Kidney glomerular epithelial cell (primary cell): ENCODE results near the gene ZNF524.
A peak's percentile ranks its signal among the peaks of the same experiment; 100 is the strongest.
"Not testable (repeated sequence)": the region's sequence is repeated elsewhere in the genome, so short reads cannot be mapped to it uniquely, and the experiment has no call there.

Source experiments
- DNase-seq: peaks from one replicate; lab custom pipeline; 2025; lab: John Stamatoyannopoulos, UW

ZNF524 gene, protein sequence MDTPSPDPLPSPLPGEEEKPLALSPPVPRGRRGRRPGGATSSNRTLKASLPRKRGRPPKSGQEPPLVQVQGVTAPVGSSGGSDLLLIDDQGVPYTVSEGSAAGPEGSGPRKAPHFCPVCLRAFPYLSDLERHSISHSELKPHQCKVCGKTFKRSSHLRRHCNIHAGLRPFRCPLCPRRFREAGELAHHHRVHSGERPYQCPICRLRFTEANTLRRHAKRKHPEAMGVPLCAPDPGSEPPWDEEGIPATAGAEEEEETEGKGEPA

DNA sequence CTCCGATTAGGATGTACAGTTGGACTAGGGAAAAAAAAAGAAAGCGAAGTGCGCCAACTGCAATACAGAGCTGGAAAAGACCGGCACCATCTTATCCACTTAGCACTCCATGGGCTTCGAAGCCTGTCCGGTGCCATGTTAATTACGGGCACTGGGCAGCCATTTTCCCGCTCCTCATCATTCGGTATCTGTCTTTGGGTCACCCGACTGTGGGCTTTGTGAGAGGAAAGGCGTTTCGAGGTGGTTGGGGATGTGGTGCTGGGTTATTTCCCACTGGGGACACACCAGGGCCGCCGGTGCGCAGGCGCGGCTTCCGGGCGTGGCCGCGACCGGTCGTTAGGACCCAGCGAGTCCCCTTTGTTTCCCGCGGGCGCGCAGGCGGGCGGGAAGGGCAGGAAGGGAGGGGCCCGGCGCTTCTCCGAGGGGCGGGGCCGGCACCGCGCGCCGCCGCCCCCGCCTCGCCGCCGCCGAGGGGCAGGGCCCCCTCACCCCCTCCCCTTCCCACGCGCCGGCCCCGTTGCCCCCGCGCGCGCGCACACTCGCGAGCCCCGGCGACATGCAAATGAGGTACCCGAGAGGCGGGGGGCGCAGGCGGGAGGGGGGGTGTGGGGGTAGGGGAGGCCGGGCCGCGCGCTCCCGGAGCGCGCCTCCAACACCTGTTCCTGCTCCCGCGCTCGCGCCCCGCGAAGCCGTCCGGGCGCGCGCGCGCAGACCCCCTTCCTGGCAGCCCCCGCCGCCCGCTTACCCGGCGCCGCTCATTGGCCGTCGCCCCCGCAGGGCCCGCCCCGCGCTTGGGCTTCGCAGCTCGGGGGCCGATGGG is at the start of gene ZNF524:
Gene ZNF524, plus strand, starts transcription at position 447 of the 820 bp plus-strand sequence. CDS start 1,825 bp downstream, outside the sequence.
- peak; percentile 94 for DNase-seq

- peak; percentile 22 for DNase-seq
Measured at GRCh38 chr19:55550321-55550650, 49.8 kb upstream of the ZNF524 start.

DNA sequence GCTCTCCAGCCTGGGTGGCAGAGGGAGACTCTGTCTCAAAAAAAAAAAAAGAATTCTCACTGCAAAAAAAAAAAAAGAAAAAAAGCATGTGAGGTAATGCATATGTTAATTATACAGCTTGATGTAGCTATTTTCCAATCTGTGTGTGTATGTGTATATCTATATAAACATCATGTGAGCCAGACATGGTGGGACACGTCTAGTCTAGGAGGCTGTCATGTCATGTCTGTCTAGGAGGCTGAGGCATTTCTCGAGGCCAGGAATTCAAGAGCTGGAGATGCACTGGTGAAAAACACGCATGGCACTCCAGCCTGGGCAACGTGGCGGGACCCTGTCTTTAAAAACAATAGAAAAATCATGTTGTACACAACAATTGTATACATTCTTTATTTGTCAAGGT is 47.9 kb upstream of the ZNF524 start:
- DNase-seq, result no peak

DNA sequence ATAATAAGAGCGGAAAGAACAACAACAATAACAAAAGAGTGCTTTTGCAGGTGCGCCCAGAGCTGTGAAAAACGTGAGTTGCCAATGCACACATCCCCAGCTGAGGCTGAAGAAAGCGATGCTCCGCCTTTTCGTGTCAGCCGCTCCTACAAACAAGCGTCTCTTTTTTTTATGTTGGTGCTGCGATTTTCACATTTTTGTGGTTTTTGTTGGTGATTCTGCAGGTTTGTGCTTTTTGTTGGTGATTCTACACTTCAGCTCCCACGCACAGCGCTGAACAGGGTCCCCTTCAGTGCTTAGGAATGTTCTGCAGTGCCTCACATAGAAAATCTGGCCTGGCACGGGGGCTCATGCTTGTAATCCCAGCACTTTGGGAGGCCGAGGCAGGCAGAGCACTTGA is 47.5 kb upstream of the ZNF524 start:
- DNase-seq, result peak; percentile 58

GRCh38 chr19:55553217-55554182 is 46.6 kb upstream of the ZNF524 start:
- no peak for DNase-seq

DNA sequence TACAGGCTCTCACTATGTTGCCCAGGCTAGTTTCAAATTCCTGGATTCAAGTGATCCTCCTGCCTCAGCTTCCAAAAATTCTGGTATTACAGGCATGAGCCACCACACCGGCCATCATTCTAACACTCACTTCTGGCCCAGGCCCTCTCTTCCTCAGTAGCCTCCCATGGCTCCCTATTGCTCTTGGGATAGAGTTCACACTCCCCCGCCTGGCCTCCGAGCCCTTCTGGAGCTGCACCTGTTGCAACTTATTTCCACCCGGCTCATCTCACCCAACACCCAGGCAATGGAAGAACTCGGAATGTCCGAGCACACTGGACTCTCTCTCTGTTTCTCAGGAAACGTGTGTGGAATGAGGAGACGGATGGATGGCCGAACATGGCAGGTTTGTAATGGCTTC is 45.8 kb upstream of the ZNF524 start:
- DNase-seq, result no peak

DNA sequence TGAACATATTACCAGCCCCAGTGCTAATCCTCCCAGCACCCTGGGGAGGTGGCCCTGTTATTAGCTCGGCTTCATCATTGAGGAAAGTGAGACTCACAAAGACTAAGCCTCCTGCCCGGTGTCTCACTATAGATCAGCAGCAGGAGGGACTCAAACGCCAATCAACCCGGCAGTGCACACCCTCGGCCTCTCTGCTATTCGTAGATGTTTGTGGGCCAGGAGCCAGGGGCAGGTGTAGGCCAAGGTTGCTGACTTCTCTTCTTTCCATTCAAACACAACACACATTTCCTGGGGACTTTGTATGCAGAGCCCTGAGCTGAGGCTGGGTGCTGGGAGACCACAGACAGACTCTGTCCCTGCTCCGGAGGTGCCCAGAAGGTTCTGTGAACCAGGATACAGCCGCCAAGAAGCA is 45.3 kb upstream of the ZNF524 start:
- DNase-seq, result no peak

- no peak for DNase-seq
Measured at GRCh38 chr19:55559684-55560083, 40.4 kb upstream of the ZNF524 start.

- DNase-seq, result peak; percentile 80
Measured at GRCh38 chr19:55563261-55563690, 36.8 kb upstream of the ZNF524 start.

DNA sequence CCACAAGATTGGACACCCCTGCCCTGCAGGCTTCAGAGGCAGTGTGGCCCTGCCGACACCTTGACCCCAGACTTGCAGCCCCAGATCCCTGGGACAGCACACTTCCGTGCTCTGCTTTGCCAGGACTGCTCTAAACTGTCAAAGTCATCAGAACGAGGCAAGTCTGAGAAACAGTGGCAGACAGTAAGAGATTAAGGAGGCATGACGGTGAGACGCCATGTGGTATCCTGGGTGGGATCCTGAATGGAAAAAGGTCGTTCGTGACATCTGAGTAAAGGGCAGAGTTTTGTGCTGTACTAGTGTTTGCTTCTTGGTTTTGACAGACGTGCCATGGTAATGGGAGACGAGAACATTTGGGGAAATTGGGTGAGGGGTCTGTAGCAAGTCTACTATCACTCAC is 33.3 kb upstream of the ZNF524 start:
- no peak for DNase-seq

GRCh38 chr19:55567708-55568328 is 32.3 kb upstream of the ZNF524 start:
- no peak for DNase-seq

DNA sequence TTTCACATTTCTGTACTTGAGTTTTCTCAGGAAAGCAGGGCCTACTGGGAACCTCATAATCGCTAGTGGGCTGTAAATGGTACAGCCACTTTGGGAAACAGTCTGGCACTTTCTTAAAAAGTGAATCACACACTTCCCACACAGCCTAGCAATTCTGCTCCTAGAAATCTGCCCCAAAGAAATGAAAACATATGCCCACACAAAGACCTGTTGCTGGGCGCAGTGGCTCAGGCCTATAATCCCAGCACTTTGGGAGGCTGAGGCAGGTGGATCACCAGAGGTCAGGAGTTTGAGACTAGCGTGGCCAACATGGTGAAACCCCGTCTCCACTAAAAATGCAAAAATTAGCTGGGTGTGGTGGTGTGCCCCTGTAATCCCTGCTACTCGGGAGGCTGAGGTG is 30.6 kb upstream of the ZNF524 start:
- not testable (repeated sequence) for DNase-seq

DNA sequence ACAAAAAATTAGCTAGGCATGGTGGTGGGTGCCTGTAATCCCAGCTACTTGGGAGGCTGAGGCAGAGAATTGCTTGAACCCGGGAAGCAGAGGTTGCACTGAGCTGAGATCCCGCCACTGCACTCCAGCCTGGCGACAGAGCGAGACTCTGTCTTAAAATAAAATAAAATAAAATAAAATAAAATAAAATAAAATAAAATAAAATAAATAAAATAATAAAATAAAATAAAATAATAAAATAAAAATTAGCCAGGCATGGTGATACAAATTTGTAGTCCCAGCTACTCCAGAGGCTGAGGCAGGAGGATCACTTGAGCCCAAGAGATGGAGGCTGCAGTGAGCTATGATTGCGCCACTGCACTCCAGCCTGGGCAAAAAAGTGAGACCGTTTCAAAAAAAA is 26.2 kb upstream of the ZNF524 start:
- DNase-seq, result not testable (repeated sequence)

GRCh38 chr19:55576746-55577145 is 23.3 kb upstream of the ZNF524 start:
- DNase-seq, result no peak

GRCh38 chr19:55578031-55578760 is 21.9 kb upstream of the ZNF524 start:
- DNase-seq, result no peak

DNA sequence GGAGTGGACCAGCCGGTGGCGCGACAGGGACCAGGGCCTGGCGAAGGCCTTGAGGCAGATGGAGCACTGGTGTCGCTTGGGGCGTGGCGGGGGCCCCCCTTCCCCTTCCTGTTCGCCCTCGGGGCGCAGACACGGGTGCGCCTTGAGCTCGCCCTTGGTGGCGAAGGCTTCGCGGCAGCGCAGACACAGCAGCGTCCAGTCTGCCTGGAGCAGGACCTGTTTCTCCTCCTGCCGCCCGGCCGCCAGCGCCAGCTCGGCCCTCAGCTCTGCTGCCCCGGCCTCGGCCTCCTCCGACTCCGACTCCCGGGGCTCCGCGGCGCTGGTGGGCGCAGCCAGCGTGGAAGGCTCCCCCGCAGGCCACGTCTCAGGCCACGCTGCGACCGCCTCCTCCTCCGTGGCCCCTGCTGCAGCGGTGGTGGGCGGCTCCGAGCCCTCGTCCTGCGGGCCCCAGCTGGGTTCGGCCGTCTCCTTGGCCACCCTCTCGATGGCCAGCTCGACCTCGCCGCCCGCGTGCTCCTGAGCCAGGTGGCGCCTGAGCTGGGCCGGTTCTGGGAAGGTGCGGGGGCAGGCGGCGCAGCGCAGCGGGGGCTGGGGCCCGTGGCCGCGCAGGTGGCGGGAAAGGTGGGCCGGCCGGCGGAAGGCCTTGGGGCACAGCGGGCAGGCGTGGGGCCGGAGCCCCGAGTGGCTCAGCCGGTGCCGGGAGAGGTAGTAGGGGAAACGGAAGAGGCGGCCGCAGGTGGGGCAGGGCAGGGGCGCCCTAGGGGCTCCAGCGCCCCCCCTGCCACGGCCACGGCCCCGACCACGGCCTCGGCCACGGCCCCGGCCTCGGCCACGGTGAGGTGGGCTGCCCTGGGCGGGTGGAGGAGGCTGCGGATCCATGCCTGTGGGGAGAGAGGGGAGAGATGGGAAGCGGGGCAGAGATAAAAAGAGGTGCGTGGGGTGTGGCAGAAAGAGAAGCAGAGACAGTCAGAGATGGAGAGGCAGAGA is 21.0 kb upstream of the ZNF524 start:
- no peak for DNase-seq

DNA sequence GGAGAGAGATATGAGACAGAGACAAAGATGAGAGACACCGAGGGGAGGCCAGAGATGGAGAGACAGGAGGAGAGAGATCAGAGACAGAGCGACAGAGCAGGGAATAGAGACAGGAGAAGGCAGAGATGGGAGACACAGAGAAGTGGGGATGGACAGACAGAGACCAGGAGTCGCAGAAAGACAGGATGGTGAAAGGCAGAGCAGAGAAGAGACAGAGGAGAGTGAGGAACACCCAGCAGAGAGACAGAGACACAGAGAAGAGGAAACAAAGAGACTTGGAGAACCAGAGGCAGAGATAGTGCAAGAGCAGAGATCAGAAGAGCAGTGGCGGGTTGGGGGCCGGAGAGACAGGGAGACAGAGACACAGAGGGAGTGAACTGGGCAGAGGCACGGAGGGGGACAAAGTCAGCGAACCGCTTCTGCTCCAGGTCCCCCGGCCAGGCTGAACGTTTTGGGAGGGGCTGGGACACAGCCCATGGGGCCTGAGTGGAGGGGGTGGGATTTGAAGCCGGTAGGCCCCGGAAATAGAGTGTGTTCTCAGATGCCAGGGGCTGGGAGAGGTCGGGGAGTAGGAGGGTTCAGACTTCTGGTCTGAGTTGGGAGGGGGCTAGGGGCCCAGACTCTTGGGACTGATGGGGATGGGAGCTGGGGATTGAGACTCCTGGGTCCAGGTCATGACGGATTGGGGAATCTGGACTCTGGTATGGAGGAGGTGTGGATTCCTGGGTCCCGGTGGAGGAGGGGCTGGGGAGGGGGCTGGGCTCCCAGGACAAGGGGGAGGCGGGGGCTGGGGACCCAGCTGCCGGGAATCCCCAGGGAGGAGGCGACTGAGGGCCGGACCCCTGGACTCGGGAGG is 20.1 kb upstream of the ZNF524 start:
- DNase-seq, result peak; percentile 54

DNA sequence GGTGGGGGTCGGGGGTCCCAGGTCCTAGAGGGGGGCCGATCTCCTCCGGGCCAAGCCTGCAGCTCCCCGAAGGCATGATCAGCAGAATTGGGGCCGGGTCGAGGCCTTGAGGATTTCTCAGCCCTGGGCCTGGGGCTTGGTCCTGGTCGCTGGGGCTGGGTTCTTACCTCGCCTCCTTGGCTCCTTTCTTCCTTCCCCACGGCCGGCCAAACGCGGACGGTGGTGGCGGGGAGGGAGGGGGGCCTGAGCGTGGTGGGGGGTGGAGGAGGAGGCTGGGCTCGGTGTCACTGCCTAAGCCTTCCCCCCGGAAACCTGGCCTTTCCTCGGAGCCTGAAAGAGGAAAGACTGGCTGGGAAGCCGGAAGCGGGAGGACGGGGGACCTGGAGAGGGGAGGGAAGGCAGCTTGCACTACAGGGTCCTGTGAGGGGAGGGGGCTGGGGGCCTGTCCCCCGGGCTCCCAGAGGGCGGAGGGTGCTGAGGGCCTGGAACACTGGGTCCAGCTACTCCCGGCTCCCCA is 19.4 kb upstream of the ZNF524 start, which contains the start of gene ZNF579:
Gene ZNF579, minus strand, starts transcription at position 221 of the 517 bp plus-strand sequence. CDS start 1,209 bp downstream, outside the sequence.
- DNase-seq, result peak; percentile 70
